Peyer's patch (tissue), 4 donors: ENCODE results near the gene ULK2.

Source experiments
- POLR2A ChIP-seq, 2 donors: fragments of 450-650 bp; IDR thresholded peaks; one replicate each; pipeline ENCODE4 v1.5.1; 2017; ENCODE audit warnings: antibody characterized with exemption in 2 of 2, mild to moderate bottlenecking in 2 of 2, moderate library complexity in 2 of 2
- TF ChIP-seq, protein P1 (sequence below), 6 experiments: fragments of 450-650 bp in 4 of 6; fragments of 200-600 bp in 2 of 6; sonication (generic) in 1 of 6; IDR thresholded peaks; one replicate each; pipeline ENCODE4 v1.5.1; 2017 to 2019; ENCODE audit warnings: antibody characterized with exemption in 6 of 6, mild to moderate bottlenecking in 3 of 6, moderate library complexity in 1 of 6

DNA sequence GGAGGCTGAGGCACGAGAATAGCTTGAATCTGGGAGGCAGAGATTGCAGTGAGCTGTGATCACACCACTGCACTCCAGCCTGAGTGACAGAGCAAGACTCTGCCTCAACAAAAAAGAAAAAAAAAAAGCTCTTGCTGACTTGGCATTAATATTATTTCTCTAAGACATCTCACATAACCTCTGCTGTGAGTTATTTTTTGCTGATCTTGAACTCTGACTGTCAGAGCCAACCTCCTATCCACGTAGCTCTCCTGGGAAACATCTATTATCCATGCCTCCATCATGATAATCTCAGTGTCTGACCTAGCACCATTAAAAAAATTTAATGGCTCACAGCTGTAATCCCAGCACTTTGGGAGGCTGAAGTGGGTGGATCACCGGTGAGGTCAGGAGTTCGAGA lies 12.7 kb upstream of the ULK2 start:
- TF ChIP-seq, protein P1, sequence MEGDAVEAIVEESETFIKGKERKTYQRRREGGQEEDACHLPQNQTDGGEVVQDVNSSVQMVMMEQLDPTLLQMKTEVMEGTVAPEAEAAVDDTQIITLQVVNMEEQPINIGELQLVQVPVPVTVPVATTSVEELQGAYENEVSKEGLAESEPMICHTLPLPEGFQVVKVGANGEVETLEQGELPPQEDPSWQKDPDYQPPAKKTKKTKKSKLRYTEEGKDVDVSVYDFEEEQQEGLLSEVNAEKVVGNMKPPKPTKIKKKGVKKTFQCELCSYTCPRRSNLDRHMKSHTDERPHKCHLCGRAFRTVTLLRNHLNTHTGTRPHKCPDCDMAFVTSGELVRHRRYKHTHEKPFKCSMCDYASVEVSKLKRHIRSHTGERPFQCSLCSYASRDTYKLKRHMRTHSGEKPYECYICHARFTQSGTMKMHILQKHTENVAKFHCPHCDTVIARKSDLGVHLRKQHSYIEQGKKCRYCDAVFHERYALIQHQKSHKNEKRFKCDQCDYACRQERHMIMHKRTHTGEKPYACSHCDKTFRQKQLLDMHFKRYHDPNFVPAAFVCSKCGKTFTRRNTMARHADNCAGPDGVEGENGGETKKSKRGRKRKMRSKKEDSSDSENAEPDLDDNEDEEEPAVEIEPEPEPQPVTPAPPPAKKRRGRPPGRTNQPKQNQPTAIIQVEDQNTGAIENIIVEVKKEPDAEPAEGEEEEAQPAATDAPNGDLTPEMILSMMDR (IDR thresholded peaks at IDR 0.05), result no peak
- no peak for TF ChIP-seq POLR2A (IDR thresholded peaks at IDR 0.05)
